Measurements from ENCODE around the gene CYP4F22. TPM values are rescaled to one million over a fixed set of nuclear protein-coding genes. Genes with fewer than 3 reads are reported as not detected.
"Not testable (repeated sequence)": the region's sequence is repeated elsewhere in the genome, so short reads cannot be mapped to it uniquely, and the experiment has no call there.

The CYP4F22 gene
- total RNA-seq, 1 experiment from 2014 or later: 0.04 TPM

GRCh38 chr19:15488489-15489226 is 19.7 kb upstream of the CYP4F22 start:
- no peak for DNase-seq (ENCODE audit: low spot score)

GRCh38 chr19:15495151-15495550 is 13.2 kb upstream of the CYP4F22 start:
- DNase-seq (ENCODE audit: low spot score): no peak

- DNase-seq (ENCODE audit: low spot score): no peak
Observed at GRCh38 chr19:15498156-15498858, 10.0 kb upstream of the CYP4F22 start.

- no peak for DNase-seq (ENCODE audit: low spot score)
Observed at GRCh38 chr19:15498910-15499309, 9.4 kb upstream of the CYP4F22 start.

- DNase-seq (ENCODE audit: low spot score): no peak
Observed at GRCh38 chr19:15501596-15501995, 6.7 kb upstream of the CYP4F22 start.

- DNase-seq (ENCODE audit: low spot score): no peak
Observed at GRCh38 chr19:15502264-15502663, 6.1 kb upstream of the CYP4F22 start.

- DNase-seq (ENCODE audit: low spot score): no peak
Observed at GRCh38 chr19:15506074-15506571, 2.2 kb upstream of the CYP4F22 start.

- DNase-seq (ENCODE audit: low spot score): no peak
Observed at GRCh38 chr19:15507068-15508034, 974 bp upstream of the CYP4F22 start.

GRCh38 chr19:15511671-15512424 is 3.5 kb downstream of the CYP4F22 start:
- DNase-seq (ENCODE audit: low spot score): no peak

GRCh38 chr19:15515227-15515625 is 6.9 kb downstream of the CYP4F22 start:
- not testable (repeated sequence) for DNase-seq (ENCODE audit: low spot score)

GRCh38 chr19:15516363-15516762 is 8.0 kb downstream of the CYP4F22 start:
- no peak for DNase-seq (ENCODE audit: low spot score)

- no peak for DNase-seq (ENCODE audit: low spot score)
Observed at GRCh38 chr19:15517778-15518177, 9.5 kb downstream of the CYP4F22 start.

GRCh38 chr19:15519433-15519976 is 11.2 kb downstream of the CYP4F22 start:
- DNase-seq (ENCODE audit: low spot score): no peak

GRCh38 chr19:15524781-15525180 is 16.5 kb downstream of the CYP4F22 start:
- no peak for DNase-seq (ENCODE audit: low spot score)

GRCh38 chr19:15525291-15525690 is 17.0 kb downstream of the CYP4F22 start:
- DNase-seq (ENCODE audit: low spot score): no peak

GRCh38 chr19:15526408-15526807 is 18.1 kb downstream of the CYP4F22 start:
- no peak for DNase-seq (ENCODE audit: low spot score)

- DNase-seq (ENCODE audit: low spot score): no peak
Observed at GRCh38 chr19:15527705-15528104, 19.4 kb downstream of the CYP4F22 start.

- peak; percentile 86 for DNase-seq (ENCODE audit: low spot score)
Observed at GRCh38 chr19:15529774-15530372, 21.5 kb downstream of the CYP4F22 start.

- DNase-seq (ENCODE audit: low spot score): no peak
Observed at GRCh38 chr19:15532779-15533521, 24.6 kb downstream of the CYP4F22 start.

GRCh38 chr19:15533522-15533830 is 25.2 kb downstream of the CYP4F22 start:
- not testable (repeated sequence) for DNase-seq (ENCODE audit: low spot score)
